K562 (cell line): ENCODE data around the gene TRIM24. TPM values are rescaled to one million over a fixed set of nuclear protein-coding genes. Genes with fewer than 3 reads are reported as not detected.
A peak's percentile ranks its signal among the peaks of the same experiment; 100 is the strongest.

Experiments used
- ATAC-seq: fragments of 200-7000 bp; cut with Tn5 transposase; 3 replicates; pipeline ENCODE4 v1.9.1; 2020; ENCODE audit warnings: moderate library complexity
- BruUV-seq: library from RNA; stranded (reverse); fragments of 400-500 nt; replicated peaks from 2 replicates; lab custom pipeline; 2021; lab: Mats Ljungman, UMichigan
- CTCF ChIA-PET: fragments of 300-600 bp; formaldehyde crosslinking; extraction: SDS; loops from one replicate; lab custom pipeline; 2021; ENCODE audit warnings: low intra/inter-chr PET ratio; lab: Yijun Ruan, JAX
- POLR2A ChIA-PET: fragments of 300-600, 350-650 bp; sonication (Branson Sonifier 250); formaldehyde crosslinking; extraction: SDS; loops from one replicate; lab custom pipeline; 2021; ENCODE audit warnings: antibody characterized with exemption, inconsistent platforms; lab: Yijun Ruan, JAX
- DNase-seq, 4 experiments: peaks; one replicate each; pipeline versions ENCODE4 v3.0.0 to v3.0.0-alpha.2; 2011 to 2018; ENCODE audit warnings: low spot score in 3 of 4, mixed read lengths in 3 of 4; ENCODE audit errors: extremely low read depth in 1 of 4
- FAIRE-seq: peaks from 2 replicates; lab custom pipeline; 2011; peaks lifted over from hg19 to GRCh38; lab: Jason Lieb, UNC
- H2AFZ ChIP-seq: 2 replicates; pipeline ENCODE4 v1.6.0; 2011; ENCODE audit warnings: low read depth, low read length, control low read depth, inconsistent platforms
- H3K27ac ChIP-seq: fragments of 200-600 bp; 3 replicates; pipeline ENCODE4 v1.8.0; 2011; ENCODE audit warnings: low read depth, mild to moderate bottlenecking, control low read depth, inconsistent platforms, low read length, moderate library complexity, mixed read lengths; ENCODE audit errors: extremely low read depth
- H3K27me3 ChIP-seq, 2 experiments: fragments of 300-600 bp in 1 of 2; 2 replicates in 1 of 2; 3 replicates in 1 of 2; pipeline versions ENCODE4 v1.6.0 to v1.8.0; 2011; ENCODE audit warnings: inconsistent platforms in 2 of 2, low read length in 2 of 2, mild to moderate bottlenecking in 1 of 2, mixed read lengths in 1 of 2, moderate library complexity in 1 of 2; ENCODE audit not compliant: control insufficient read depth in 2 of 2, insufficient read depth in 2 of 2
- H3K36me3 ChIP-seq: fragments of 300-600 bp; 3 replicates; pipeline ENCODE4 v1.8.0; 2011; ENCODE audit warnings: mild to moderate bottlenecking, low read length, inconsistent platforms; ENCODE audit not compliant: control insufficient read depth, insufficient read depth
- H3K4me1 ChIP-seq, 2 experiments: fragments of 200-600 bp in 1 of 2; replicated peaks in 1 of 2; 2 replicates in 1 of 2; 3 replicates in 1 of 2; pipeline versions ENCODE4 v1.5.1 to v1.8.0; 2011; ENCODE audit warnings: inconsistent platforms in 2 of 2, low read length in 2 of 2, mild to moderate bottlenecking in 1 of 2, mixed read lengths in 1 of 2, moderate library complexity in 1 of 2; ENCODE audit not compliant: control insufficient read depth in 2 of 2, insufficient read depth in 2 of 2
- H3K4me2 ChIP-seq: 2 replicates; pipeline ENCODE4 v1.6.1; 2011; ENCODE audit warnings: low read length, control low read depth, inconsistent platforms, mixed read lengths; ENCODE audit not compliant: insufficient read depth
- H3K4me3 ChIP-seq: fragments of 200-600 bp; sonication (generic), shearing (Covaris generic); 2 replicates; pipeline ENCODE4 v1.5.1; 2016; ENCODE audit warnings: control low read depth, inconsistent platforms
- H3K79me2 ChIP-seq: fragments of 200-600 bp; 3 replicates; pipeline ENCODE4 v1.8.0; 2011; ENCODE audit warnings: low read length, inconsistent platforms; ENCODE audit not compliant: control insufficient read depth, insufficient read depth
- H3K9ac ChIP-seq, 2 experiments: 2 replicates each; pipeline versions ENCODE4 v1.6.0 to v1.6.1; 2011; ENCODE audit warnings: low read depth in 2 of 2, low read length in 2 of 2, control low read depth in 1 of 2, inconsistent platforms in 1 of 2, mild to moderate bottlenecking in 1 of 2, mixed read lengths in 1 of 2; ENCODE audit not compliant: insufficient read depth in 1 of 2
- H3K9me1 ChIP-seq: one replicate; pipeline ENCODE4 v1.6.0; 2011; ENCODE audit warnings: inconsistent platforms, mild to moderate bottlenecking, low read length, moderate library complexity; ENCODE audit not compliant: control insufficient read depth, insufficient read depth
- H3K9me3 ChIP-seq: replicated peaks from 2 replicates; pipeline ENCODE4 v1.5.1; 2011; ENCODE audit warnings: low read depth, low read length, inconsistent platforms; ENCODE audit not compliant: control insufficient read depth, insufficient read depth
- H4K20me1 ChIP-seq: replicated peaks from 2 replicates; pipeline ENCODE4 v1.6.1; 2011; ENCODE audit warnings: low read length, inconsistent platforms, mixed read lengths; ENCODE audit not compliant: control insufficient read depth, insufficient read depth
- CBX5 ChIP-seq: IDR thresholded peaks from 2 replicates; pipeline ENCODE4 v1.6.1; 2014; ENCODE audit warnings: low read depth, borderline replicate concordance
- CREB3L1 ChIP-seq: fragments of 450-650 bp; IDR thresholded peaks from 2 replicates; pipeline ENCODE4 v1.6.1; 2014; ENCODE audit warnings: low read depth, mild to moderate bottlenecking, moderate library complexity, borderline replicate concordance
- HOMEZ ChIP-seq: fragments of 250-450 bp; sonication (Bioruptor Pico); IDR thresholded peaks from 2 replicates; pipeline ENCODE4 v1.4.0; 2020; ENCODE audit warnings: mild to moderate bottlenecking, moderate library complexity
- LARP7 ChIP-seq: fragments of 450-650 bp; IDR thresholded peaks from 2 replicates; pipeline ENCODE4 v1.6.1; 2016
- MLLT1 ChIP-seq, 2 experiments: fragments of 450-650 bp; IDR thresholded peaks; 2 replicates each; pipeline ENCODE4 v1.6.1; 2016
- MTA1 ChIP-seq: fragments of 450-650 bp; IDR thresholded peaks from 2 replicates; pipeline ENCODE4 v1.6.1; 2017; ENCODE audit warnings: borderline replicate concordance
- ZNF175 ChIP-seq: fragments of 200-800 bp; sonication (Bioruptor generic); IDR thresholded peaks from 2 replicates; pipeline ENCODE4 v1.6.1; 2016; ENCODE audit warnings: low read depth, mild to moderate bottlenecking, missing genetic modification characterization, missing compliant biosample characterization
- WGBS: fragments of 100-300 bp; shearing (Covaris generic); methylation state at CpG from one replicate; pipeline ENCODE4 v1.1.6; 2016; ENCODE audit warnings: low coverage, mixed read lengths; ENCODE audit not compliant: insufficient coverage; ENCODE audit errors: missing lambda C conversion rate; 5-methylcytosine and 5-hydroxymethylcytosine counted together
- in situ Hi-C: fragments of 300-500 bp; cut with MboI; formaldehyde crosslinking; loops from 4 replicates; pipeline ENCODE4 v1.15.0; 2018; ENCODE audit warnings: inconsistent platforms, mixed read lengths
- intact Hi-C: fragments of 100-400 bp; cut with micrococcal nuclease; formaldehyde crosslinking; loops from 2 replicates; pipeline ENCODE4 v1.14.2; 2022
- polyA plus RNA-seq, 8 experiments: library from polyadenylated mRNA; depleted of rRNA in 4 of 8; stranded (reverse) in 5 of 8; unstranded in 3 of 8; fragments of >200 nt; fragmentation: Nextera tagmentation in 2 of 8; fragmentation: Illumina TruSeq in 1 of 8; extraction: Ambion mirVana in 2 of 8; extraction: Trizol in 1 of 8; gene quantifications; 2 replicates each; pipeline versions ENCODE4 v1.2.1 to v1.2.3, GENCODE V29; 2011 to 2014; ENCODE audit warnings: inconsistent platforms in 1 of 8, missing spikeins in 1 of 8
- total RNA-seq, 7 experiments: library from RNA; depleted of rRNA in 6 of 7; stranded (reverse); fragments of >200 nt in 6 of 7; fragmentation: Illumina TruSeq in 2 of 7; extraction: Trizol in 2 of 7; gene quantifications; 2 replicates each; pipeline versions ENCODE4 v1.2.1 to v1.2.3, GENCODE V29; 2011 to 2021; ENCODE audit warnings: low replicate concordance in 1 of 7
- TF ChIP-seq, protein P1 (sequence below): sonication (generic); formaldehyde crosslinking; IDR thresholded peaks from 2 replicates; pipeline ENCODE4 v1.8.0; 2023; ENCODE audit warnings: mild to moderate bottlenecking, missing genetic modification reagents

TRIM24 gene
- total and polyA plus RNA-seq, 9 of the 15 experiments (the other 6 are each of a cell fraction or from before 2014, with no cell fraction given), result 13.4 to 74.0 (median 41.7) TPM

- Histone ChIP-seq H3K4me1 (no peaks in the 10 kb centered on the region), H3K9me3 (peaks cover 7% of the 10 kb centered on the region), H4K20me1 (no peaks in the 10 kb centered on the region), H3K27me3 (no peaks in the 10 kb centered on the region), H3K4me3 (no peak overlapping the region), H3K9ac (no peak overlapping the region), H3K9me1 (no peaks in the 10 kb centered on the region), H2AFZ (no peak overlapping the region), H3K4me2 (no peak overlapping the region), H3K79me2 (no peaks in the 10 kb centered on the region), H3K27ac (no peak overlapping the region), H3K36me3 (peaks cover 84% of the 10 kb centered on the region)
- intact Hi-C loops, result no loop called here
- 93% methylated on average over 3 of the region's 3 CpGs for WGBS
- TF ChIP-seq, protein P1, sequence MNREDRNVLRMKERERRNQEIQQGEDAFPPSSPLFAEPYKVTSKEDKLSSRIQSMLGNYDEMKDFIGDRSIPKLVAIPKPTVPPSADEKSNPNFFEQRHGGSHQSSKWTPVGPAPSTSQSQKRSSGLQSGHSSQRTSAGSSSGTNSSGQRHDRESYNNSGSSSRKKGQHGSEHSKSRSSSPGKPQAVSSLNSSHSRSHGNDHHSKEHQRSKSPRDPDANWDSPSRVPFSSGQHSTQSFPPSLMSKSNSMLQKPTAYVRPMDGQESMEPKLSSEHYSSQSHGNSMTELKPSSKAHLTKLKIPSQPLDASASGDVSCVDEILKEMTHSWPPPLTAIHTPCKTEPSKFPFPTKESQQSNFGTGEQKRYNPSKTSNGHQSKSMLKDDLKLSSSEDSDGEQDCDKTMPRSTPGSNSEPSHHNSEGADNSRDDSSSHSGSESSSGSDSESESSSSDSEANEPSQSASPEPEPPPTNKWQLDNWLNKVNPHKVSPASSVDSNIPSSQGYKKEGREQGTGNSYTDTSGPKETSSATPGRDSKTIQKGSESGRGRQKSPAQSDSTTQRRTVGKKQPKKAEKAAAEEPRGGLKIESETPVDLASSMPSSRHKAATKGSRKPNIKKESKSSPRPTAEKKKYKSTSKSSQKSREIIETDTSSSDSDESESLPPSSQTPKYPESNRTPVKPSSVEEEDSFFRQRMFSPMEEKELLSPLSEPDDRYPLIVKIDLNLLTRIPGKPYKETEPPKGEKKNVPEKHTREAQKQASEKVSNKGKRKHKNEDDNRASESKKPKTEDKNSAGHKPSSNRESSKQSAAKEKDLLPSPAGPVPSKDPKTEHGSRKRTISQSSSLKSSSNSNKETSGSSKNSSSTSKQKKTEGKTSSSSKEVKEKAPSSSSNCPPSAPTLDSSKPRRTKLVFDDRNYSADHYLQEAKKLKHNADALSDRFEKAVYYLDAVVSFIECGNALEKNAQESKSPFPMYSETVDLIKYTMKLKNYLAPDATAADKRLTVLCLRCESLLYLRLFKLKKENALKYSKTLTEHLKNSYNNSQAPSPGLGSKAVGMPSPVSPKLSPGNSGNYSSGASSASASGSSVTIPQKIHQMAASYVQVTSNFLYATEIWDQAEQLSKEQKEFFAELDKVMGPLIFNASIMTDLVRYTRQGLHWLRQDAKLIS (CRISPR knock-in tag), result no peak
- TF ChIP-seq CREB3L1 (no peak), HOMEZ (no peak), LARP7 (0 out of 2 replicates have a peak, but pooled peaks have one; percentile 22), MLLT1 (IDR thresholded peaks at IDR 0.05) (no peak), MTA1 (no peak), ZNF175 (CRISPR knock-in tag) (no peak), CBX5 (no peak)
- BruUV-seq, result no TSS peak
- FAIRE-seq (no peak), ATAC-seq (no peak), DNase-seq (no peak)
- in situ Hi-C loops, result no loop called here
- ChIA-PET CTCF (no interaction called here), POLR2A (no interaction called here)
These were observed 90.3 kb downstream of the TRIM24 start for GRCh38 chr7:138550337-138550736.
